Germinal center (tissue), 1 donor: ENCODE measurements around the gene NANOS1.
A peak's percentile ranks its signal among the peaks of the same experiment; 100 is the strongest.

Experiments used
- DNase-seq: peaks from one replicate; pipeline ENCODE4 v3.0.0; 2012; ENCODE audit warnings: mixed read lengths, low spot score

Gene NANOS1

GRCh38 chr10:119060107-119060506, 30.6 kb downstream of the NANOS1 start:
- no peak for DNase-seq

GRCh38 chr10:119061352-119061751, 31.8 kb downstream of the NANOS1 start:
- no peak for DNase-seq

- no peak for DNase-seq
Observed at GRCh38 chr10:119061926-119062325, 32.4 kb downstream of the NANOS1 start.

GRCh38 chr10:119070395-119071165, 41.1 kb downstream of the NANOS1 start:
- DNase-seq, result no peak

- no peak for DNase-seq
Observed at GRCh38 chr10:119073584-119073983, 44.1 kb downstream of the NANOS1 start.

DNA sequence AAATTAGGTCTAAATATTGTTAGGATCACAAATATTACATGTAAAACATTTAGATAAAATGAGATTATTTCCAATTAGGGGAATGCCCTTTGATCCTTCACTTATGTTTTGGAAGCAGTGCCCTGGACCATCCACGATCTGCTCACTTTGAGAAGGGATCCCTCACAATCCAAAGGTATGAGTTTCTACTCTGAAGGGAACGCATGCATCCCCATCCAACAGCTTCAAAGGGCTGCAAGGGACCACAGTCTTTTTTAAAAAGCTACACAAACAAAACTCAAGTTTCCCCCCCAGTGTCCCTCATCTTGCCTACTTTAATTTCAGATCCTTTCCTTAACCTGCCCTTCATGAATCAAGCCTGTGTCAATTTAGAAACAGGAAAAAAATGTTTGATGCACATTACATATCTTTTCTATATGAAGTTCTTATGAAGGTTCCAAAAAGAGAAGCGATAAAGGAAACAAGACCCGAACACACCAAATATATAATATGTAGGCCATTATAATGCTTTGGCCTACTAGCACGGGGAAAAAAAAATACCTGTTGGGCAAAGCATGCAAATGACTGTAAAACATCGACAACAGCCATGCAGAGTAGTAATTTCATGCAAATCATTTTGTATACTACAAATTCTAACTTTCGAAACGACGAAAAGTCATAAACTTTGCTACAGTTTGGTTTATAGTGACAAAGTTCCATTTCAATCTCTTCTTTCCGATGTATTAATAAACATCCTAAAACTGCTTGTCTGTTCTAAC, 49.1 kb downstream of the NANOS1 start:
- peak; percentile 35 for DNase-seq

DNA sequence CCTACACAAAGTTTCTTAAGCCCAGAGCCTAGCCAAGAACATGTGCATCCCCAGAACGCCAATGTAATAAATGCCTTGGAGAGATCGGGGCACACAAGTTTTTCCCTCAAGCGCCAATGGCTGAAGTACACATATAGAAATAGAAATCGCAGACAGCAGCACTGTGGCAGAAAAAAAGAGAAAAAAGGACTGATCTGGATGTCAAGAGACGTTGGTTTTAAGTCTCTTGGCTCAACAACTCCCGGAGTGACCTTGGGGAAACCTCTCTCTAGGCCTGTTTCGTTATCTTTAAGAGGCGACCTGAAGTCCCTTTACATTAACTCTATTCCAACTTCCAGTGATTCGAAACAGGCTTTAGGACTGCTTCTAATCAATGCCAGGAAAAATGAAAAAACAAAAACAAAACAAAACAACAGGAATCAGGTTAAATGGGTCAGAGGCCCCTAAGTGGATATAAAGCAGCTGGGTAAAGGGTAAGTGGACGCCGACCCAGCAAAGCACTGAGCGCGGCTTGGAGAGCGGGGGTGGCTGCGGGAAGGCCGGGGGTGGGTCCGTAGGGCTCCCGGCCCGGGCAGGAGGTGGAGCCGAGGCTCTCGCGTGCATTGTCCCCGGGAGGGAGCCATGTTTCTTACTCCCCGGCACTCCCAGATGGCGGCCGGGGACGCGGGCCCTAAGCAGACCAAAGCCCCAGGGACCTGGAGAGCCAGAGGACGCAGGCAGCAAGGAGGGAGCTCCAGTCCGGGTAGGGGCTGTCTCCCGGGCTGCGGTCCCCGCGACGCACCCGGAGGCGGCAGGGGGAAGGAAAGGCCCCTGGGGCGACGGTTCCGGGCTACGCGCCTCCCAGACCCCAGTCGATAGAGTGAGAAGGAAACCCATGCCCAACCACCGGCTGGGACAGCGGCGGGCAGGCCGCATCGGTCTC, 50.3 kb downstream of the NANOS1 start:
- DNase-seq, result peak; percentile 79

DNA sequence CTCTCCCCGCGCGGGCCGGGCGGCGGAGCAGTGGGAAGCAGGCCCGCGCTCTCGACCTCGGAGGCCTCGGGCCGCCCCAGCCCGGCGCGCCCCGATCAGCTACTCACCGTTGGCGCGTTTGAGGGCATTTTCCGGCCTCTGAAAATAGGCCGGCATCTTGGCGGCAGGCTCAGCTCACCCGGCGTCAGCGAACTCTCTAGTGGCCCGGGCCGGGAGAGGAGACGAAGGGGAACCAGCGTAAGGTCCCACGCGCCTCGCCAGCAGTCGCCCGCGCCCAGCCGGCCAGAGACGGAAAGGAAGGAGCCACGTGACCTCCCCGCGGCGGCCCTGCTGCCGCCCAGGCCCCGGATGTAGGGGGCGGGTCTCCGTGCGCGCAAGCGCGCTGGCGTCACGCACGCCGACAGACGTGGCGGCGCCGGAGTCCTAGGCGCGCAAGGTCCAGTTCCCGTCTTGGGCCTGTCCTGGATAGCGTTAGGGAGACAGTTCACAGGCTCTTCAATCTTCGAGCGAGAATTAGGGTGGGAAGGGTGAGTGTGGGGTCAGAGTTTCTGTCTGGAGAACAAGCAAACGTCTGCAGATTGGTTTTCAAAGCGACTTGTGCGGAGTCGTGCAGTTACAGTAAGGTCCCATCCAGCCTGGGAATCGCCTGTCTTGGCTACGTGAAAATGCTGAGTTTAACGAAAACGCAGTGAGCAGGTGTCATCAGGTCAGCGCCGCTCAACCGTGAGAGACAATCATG, 51.2 kb downstream of the NANOS1 start, which contains the start of gene EIF3A:
Gene EIF3A (minus strand): TSS at position 297 of the 739 bp plus-strand sequence. CDS start 141 bp downstream, at position 156.
- peak; percentile 93 for DNase-seq
